SHP77 (cell line): ENCODE results near the gene SORCS2.

Experiments
- DNase-seq, 2 experiments: peaks; one replicate each; lab custom pipeline; 2025; lab: John Stamatoyannopoulos, UW

Gene SORCS2

GRCh38 chr4:7710126-7710525, 517.8 kb downstream of the SORCS2 start:
- DNase-seq: no peak

DNA sequence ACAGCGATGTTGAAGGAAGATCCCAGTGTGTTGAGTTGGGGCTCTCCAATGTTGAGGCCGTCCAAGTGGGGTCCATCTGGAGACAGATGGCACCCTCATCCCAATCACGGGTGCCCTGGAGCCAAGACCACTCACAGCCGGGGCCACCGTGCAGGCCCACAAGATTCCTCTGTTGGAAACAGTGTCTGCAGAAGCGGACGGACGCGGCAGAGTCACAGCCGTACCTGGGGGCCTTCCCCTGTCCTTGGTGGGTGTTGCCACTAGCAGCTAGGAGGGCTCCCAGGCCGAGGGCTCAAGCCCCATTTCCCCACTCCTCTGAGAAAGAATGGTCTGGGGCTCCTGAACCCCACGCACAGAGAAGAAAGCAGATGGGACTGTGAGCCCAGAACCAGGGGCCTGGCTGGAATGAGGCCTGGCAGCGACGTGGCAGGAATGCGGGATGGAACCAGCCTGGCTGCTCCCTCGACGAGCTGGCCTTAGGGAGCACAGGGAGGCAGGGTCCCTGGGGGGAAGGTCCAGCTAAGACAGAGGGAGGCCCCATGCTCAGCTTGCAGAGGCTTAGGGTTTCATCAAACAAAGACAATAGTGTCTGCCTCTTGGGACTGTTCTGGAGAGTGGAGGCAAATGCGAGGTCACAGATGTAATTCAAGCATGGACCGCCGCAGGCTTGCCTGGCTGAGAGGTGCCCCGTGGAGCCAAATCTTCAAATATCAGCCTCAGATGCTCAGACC, 518.4 kb downstream of the SORCS2 start:
- DNase-seq: no peak

- no peak for DNase-seq
Observed at GRCh38 chr4:7711307-7711963, 519.1 kb downstream of the SORCS2 start.

- no peak for DNase-seq
Observed at GRCh38 chr4:7712021-7712671, 519.8 kb downstream of the SORCS2 start.

- DNase-seq: no peak
Observed at GRCh38 chr4:7713757-7714156, 521.4 kb downstream of the SORCS2 start.

DNA sequence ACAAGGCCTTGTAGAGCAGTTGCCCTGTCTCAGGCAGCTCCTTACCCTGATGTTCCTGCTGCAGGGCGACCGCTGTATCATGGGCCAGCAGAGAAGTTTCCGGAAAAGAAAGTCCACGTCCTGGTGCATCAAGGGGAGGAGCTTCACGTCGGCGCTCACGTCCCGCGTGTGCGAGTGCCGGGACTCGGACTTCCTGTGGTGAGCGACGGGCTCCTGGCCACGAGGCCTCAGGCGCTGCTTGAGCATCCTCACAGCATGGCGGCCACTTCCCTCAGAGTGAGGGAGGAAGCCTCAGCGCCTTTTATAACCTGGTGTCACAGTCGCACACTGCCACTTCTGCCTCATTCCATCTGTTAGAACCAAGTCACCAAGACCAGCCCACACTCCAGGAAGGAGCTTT, 521.8 kb downstream of the SORCS2 start:
- no peak for DNase-seq

GRCh38 chr4:7714738-7715137, 522.4 kb downstream of the SORCS2 start:
- DNase-seq: no peak

DNA sequence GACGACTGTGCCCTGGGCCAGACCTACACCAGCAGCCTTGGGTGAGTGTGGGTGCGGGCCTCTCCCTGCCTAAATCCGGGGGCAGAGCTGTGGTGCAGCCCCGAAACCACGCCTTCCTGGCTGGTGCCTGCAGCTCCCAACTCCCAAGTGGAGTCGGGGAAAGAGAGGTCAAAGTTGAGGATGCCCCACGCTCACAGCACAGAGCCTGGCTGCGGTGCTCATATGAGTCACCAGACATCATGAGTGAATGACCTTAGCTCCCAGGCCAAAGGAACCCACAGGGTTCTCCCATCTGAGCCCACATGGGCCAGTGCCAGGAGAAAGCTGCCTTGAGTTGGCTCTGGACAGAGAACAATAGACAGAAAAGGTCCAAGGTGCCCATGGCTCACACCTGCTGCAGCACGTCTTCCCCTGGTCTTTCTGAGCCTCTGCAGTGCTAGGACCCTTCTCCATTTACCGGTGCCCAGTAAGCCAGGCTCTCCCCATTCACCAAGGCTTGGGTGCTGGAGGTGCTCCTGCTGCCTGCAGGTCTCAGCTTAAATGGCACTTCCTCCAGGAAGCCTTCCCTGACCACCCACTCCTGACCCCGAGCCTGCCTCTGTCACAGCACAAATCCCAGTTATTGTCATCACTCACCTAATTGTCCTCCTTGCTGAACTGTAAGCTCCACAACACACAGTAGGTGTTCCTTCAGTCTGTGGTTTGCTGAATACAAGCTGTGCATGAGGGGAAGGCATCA, 523.1 kb downstream of the SORCS2 start:
- no peak for DNase-seq

DNA sequence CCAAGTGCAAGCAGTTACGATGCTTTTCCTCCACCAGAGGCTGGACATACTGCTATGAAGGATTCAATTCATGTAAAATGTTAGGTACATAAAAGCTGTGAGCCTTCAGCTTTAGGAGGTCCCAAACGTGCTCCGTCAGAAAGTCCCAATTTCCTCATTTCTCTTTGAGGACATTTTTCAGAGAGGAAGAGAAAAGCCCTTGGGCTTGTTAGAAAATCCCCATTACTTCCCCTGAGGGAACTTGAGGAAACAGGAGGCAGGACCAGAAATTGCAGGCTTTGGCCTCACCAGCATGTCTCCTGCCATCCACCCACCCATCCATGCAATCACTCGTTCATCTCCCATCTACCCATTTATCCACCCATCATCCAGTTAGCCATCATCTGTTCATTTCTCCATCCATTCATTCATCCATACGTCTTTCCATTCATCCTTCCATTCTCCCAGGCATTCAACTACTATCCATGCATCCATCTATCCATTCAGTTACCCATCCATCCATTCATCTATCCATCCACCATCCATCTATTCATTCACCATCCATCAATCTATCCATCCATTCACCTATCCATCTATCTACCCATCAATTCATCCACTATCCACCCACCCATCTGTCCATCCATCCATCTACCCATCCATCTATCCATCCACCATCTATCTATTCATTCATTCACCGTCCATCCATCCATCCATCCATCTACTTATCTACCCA, 523.8 kb downstream of the SORCS2 start:
- no peak for DNase-seq

GRCh38 chr4:7717161-7717560, 524.8 kb downstream of the SORCS2 start:
- no peak for DNase-seq

DNA sequence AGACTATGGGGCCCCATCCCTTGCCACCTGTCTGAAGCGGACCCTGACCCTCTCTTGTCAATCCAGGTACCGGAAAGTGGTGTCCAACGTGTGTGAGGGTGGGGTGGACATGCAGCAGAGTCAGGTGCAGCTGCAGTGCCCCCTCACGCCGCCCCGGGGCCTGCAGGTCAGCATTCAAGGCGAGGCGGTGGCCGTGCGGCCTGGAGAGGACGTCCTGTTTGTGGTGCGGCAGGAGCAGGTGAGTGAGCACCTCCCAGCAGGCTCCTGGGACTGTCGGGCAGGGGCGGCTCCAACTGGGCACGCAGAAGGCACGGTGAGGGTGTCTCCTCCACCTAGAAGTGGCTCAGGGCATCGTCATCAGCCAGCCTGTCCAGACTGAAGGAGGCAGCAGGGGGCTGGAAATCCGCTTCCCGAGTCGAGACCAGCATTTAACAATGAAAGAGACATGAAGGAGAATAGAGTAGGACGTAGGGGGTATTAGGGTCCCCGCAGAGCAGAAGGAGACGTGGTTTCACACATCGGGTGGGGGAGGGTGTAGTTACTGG, 525.7 kb downstream of the SORCS2 start:
- DNase-seq: no peak

DNA sequence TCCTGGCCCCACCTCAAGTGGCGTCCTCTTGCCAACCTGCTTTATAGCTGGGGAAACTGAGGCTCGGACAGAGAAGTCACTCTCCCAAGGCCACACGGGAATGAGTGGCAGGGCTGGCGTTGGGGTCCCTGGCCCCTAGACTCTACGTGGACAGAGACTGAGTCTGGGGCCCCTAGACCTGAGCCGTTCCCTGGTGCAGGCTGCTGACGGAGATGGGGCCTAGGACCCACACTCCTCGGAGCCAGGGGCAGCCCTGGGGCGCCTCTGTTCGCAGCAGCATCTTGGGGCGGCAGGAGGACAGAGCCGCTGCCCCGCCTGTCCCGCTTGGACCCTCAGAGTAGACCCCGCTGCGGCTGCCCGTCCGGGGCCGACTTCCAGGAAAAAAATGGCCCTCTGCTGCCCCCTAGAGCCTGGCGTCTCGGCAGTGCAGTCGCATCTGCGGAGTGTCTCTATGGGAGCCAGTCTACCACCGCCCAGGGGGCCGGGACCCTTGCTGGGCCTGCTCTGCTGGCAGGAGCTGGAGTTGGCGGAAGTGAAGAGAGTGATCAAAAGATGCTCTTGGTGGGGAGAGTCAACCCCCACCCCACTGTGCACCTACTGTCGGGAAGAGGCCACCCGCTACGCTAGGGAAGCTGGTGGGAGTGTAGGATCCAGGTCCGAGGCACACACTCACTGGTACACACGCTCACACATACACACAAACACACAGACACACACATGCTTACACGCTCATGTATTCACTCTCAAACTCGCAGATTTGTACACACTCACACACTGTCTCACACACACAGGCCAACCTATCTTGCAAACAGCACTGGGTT, 527.2 kb downstream of the SORCS2 start:
- DNase-seq: peak in 1 of 2 experiments; percentile 21

- DNase-seq: peak in 1 of 2 experiments; percentile 4
Observed at GRCh38 chr4:7721984-7722551, 529.7 kb downstream of the SORCS2 start.

DNA sequence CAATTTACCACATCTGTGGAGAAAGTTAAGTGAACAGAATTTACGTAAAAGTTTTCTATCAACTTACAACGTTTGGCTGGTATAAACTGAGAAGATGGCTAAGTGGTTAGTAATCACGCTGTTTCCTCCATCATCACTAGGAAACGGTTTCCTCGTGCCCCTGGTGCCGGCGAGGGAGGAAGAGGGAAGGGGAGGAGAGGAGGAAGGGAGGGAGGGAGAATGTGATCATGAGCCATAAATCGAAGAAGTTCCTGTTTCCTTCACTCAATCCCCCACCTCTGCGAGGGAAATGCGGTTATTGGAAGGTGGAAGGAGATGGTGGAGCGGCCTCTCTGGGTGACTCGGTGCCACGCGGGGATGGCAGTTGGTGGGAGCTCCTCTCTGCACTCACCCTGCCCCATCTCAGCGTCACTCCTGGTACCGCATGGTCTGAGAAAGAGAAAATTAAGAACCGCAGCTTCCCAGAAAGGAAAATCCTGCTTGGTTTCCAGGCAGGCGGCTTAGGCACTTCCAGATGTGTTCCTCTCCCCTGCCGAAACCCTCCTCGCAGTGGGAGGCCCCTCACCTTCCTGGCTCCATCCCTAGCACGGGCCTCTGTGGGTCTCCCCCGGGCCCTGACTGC, 530.5 kb downstream of the SORCS2 start:
- no peak for DNase-seq

- no peak for DNase-seq
Observed at GRCh38 chr4:7723625-7724024, 531.3 kb downstream of the SORCS2 start.

DNA sequence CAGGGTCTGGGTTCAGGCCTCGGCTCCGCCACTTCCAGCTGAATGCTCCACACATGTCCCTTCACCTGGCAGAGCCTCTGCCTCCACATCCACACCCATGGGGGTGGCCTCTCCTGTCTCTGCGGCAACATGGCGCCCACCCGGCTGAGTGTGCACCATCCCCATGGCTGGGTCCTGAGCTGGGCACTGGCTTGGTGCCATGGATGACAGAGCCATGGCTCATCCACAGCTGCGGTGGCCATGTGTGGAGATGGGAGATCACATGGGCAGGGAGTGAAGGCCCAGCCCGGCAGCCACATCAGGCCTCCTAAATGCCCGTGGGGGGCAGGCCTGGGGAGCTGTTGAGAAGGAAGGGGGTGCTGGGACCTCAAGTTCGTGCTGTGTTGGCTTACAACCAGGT, 533.6 kb downstream of the SORCS2 start:
- DNase-seq: no peak

DNA sequence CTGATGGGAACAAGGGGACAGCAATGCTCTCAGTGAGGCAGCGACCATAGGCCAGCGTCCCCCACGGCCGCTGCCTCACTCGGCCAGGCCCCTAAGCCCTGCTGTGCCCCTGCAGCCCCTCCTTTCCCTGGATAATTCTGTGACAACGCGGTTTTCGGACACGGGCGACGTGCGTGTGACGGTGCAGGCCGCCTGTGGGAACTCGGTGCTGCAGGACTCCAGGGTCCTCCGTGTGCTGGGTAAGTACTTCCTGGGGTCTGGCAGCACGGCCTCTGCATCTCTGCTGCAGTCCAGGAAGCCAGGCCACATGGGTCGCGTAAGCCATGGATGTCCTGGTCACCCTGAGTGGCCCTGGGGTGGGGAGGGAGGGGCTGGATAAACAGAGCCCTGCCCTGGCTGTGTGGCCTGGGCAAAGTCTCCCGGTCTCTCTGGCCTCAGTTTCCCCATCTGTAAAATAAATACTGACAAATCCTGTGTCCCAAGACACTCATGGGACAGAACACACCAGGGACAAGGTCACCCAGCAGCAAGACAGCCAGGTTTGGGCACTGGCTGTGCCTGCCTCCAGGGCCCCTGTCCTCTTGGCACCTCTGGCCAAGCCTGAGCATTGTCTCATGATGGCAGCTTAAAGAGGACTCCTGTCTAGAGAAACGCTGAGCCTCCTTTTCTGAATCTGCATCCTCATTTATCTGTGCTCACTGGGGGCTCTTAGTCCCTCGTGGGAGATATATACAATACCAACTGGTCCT, 534.5 kb downstream of the SORCS2 start:
- DNase-seq: no peak

DNA sequence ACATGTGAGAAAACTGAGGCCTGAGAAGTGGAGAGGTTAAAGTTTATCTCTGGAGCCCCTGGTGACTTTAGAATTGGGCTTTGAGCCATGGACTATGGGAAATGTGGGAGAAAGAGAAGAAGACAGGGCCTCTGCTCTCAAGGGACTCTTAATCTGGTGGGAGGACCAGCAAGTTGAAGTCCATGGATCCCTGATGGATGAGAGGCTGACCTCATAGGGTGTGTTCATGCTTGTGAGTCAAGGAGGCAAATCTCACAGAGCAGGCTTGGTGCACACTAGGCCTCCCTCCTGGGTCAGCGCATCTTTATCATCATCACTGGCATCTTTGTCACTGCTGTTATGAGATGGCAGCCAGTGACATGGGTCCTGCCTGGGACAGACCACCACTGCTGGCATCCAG, 535.4 kb downstream of the SORCS2 start:
- DNase-seq: no peak

DNA sequence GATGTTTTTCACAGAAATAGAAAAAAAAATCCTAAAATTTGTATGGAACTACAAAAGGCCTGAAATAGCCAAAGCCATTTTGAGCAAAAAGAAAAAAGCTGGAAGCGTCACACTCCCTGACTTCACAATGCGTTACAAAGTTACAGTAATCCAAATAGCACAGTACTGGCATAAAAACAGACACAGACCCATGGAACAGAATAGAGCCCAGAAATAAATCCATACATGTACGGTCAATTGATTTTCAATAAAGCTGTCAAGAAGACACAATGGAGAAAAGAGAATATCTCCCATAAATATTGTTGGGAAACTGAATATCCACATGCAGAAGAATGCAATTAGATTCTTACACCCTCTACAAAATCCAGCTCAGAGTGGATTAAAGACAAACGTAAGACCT, 539.1 kb downstream of the SORCS2 start:
- DNase-seq: no peak
